NCI-H748 (cell line): ENCODE measurements around the gene MED25.

ENCODE experiments used
- DNase-seq: peaks from one replicate; lab custom pipeline; 2025; ENCODE audit not compliant: unreplicated experiment; lab: John Stamatoyannopoulos, UW

MED25 gene

GRCh38 chr19:49817964-49818648 lies at the start of gene MED25:
Gene MED25 (plus strand): TSS chr19:49818289. CDS start chr19:49818342, 53 bp downstream.
- peak; percentile 93 for DNase-seq

- no peak for DNase-seq
Measured at GRCh38 chr19:49770529-49770928, 47.6 kb upstream of the MED25 start.

- DNase-seq, result no peak
Measured at GRCh38 chr19:49771674-49772139, 46.4 kb upstream of the MED25 start.

GRCh38 chr19:49772850-49773432 lies 45.1 kb upstream of the MED25 start:
- DNase-seq, result no peak

- no peak for DNase-seq
Measured at GRCh38 chr19:49773663-49774350, 44.3 kb upstream of the MED25 start.

DNA sequence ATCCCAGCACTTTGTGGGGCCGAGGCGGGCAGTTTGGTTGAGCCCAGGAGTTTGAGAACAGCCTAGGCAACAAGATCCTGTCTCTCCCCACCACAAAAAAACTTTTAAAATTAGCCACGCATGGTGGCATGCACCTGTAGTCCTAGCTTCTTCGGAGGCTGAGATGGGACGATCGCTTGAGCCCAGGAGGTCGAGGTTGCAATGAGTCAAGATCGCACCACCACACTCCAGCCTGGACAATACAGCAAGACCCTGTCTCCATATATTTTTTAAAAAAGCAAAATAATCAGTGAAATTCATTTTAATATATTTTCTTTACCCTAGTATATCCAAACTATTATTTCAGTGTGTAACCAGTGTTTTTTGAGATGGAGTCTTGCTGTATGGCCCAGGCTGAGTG lies 43.1 kb upstream of the MED25 start:
- no peak for DNase-seq

DNA sequence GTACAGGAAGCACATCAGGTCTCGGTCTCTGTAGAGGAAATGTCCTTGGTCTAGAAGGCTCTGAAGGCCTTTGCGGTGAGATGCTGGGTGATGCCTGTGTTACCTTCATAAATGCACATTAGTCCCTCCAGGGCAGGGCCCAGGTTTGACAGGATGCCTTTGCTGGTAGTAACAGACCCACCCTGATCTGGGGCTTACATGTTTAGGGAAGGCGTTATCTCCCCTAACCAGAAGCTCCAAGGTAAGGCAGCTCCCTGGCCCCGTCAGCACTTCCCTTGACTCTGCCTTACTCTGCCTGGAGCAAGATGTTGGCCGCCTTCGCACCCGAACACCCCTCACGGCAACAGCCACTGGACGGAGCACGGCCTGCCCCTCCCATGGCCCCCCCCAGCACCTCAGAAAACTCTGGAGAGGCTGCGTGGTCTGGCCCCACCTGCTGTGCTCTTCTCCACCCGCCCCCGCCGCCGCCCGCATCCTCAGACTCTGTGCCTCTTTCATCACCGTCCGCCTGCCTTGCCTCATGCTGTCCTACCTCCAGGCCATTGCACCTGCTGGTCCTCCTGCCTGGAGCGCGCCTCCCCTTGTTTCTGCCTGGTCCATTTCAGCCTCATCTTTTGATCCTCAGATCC lies 42.2 kb upstream of the MED25 start:
- DNase-seq, result no peak

DNA sequence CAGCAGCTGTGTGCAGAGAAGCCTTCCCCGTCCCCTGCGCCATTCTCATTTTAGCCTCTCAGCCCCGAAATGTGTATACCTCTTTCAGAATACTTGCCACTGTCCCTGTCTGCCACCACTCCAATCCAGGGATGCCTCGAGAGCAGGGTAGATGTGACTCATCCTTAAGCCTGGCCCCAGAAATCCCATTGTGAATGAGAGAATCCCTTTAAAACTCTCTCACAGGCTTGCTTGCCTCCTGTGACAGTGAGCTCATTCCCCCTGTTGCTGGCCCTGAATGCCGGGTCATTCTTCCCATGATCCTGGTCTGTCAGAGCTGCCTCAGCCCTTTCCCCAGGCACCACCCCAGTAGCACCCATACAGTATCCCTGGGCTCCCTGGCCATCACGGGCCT lies 41.7 kb upstream of the MED25 start:
- no peak for DNase-seq

GRCh38 chr19:49779731-49780555 lies 38.1 kb upstream of the MED25 start:
- DNase-seq, result no peak

GRCh38 chr19:49780861-49781260 lies 37.2 kb upstream of the MED25 start:
- no peak for DNase-seq

DNA sequence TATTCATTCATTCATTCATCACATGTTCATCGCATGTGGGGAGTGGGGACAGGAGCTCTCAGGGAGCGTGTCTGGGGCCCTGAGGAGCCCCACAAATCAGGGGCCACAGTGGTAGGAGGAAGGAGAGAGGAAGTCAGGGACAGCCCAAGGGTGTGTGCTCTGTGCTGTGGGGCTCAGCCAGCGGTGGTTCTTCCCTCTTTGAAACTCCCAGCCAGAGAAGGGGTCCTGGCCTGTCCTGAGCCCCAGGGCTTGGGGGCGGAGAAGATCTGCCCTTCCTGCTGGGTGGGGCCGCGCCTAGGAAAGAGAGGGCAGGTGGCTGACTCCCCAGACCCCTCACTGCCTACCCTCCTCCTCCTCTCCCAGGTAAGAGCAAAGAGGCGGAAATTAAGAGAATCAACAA lies 36.7 kb upstream of the MED25 start:
- DNase-seq, result no peak

DNA sequence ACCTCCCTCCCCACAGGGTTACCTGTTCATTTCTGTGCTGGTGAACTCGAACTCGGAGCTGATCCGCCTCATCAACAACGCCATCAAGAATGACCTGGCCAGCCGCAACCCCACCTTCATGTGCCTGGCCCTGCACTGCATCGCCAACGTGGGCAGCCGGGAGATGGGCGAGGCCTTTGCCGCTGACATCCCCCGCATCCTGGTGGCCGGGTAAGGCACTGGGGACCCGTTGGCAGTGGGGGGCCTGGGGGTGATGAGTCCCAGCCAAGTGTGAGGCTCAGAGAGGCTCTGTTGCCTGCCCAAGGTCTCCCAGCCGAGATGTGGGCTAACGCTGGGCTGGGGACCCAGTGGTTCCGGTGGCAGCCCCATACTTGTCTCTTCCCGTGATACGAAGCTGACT lies 35.6 kb upstream of the MED25 start:
- DNase-seq, result no peak

- DNase-seq, result no peak
Measured at GRCh38 chr19:49786376-49786820, 31.7 kb upstream of the MED25 start.

DNA sequence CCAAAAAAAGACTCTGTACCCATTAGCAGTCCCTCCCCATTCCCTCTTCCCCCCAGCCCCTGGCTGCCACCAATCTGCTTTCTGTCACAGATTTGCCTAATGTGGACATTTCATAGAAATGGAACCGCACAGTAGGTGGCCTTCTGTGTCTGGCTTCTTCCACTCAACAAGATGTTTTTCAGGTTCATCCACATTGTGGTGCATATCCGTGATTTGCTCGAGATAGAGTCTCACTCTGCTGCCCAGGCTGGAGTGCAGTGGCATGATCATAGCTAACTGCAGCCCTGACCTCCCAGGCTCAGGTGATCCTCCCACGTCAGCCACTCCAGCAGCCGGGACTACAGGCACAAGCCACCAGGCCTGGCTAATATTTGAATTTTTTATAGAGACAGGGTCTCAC lies 30.3 kb upstream of the MED25 start:
- DNase-seq, result no peak

DNA sequence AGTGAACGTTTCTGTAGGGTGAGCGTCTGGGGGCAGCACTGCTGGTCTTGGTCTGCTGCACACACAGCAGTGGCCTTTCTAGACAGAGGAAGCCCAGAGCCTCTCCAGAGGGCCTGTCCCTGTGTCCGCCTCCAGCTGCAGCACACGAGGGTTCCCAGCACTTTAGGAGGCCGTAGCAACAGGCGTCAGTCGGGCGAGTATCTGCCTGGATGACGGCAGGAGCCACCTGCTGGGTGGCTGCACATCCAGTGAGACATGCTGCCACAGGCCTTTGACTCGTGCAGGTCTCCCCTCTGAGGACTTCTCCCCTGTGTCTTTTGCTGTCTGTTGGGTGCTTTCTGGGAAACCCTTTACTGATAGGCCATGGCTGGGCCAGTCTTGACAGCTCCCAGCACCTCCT lies 29.2 kb upstream of the MED25 start:
- no peak for DNase-seq

GRCh38 chr19:49790866-49791265 lies 27.2 kb upstream of the MED25 start:
- DNase-seq, result no peak

- no peak for DNase-seq
Measured at GRCh38 chr19:49791776-49792445, 26.2 kb upstream of the MED25 start.

- no peak for DNase-seq
Measured at GRCh38 chr19:49792829-49793560, 25.1 kb upstream of the MED25 start.

DNA sequence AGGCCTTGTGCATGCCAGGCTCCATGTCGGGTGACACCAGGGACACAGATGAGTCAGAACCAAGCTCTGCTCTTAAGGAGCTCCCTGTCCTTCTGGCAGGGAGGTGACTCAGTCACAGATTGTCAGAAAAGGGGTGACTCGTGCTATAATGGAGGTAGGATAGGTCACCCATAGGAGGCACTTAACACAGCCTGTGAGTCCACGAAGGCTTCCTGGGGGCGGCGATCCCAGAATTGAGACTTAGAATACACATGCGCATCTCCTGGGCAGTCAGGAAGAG lies 24.6 kb upstream of the MED25 start:
- DNase-seq, result no peak

DNA sequence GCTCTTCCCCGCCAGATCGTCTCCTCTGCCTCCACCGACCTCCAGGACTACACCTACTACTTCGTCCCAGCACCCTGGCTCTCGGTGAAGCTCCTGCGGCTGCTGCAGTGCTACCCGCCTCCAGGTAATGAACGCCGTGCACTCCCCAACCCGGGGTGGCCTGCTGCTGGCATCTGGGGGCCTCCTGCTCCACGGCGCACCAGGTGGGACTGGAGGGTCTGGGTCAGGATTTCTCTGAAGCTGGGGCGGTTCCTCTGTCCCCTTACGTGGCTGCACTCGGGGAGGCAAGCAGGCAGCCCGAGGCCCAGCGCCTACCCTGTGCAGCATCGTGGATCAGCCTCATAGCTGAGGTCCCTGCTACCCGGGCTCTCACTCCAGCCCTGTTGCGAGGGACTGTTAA lies 22.5 kb upstream of the MED25 start:
- no peak for DNase-seq
